ENCODE measurements around the gene PIK3CG.
"Not testable (repeated sequence)": the region's sequence is repeated elsewhere in the genome, so short reads cannot be mapped to it uniquely, and the experiment has no call there.

Gene PIK3CG

GRCh38 chr7:106839511-106839910 lies 25.6 kb upstream of the PIK3CG start:
- Mint-ChIP-seq H3K27ac (no peak overlapping the region), H3K9me3 (no peaks in the 10 kb centered on the region), H3K4me1 (no peaks in the 10 kb centered on the region), H3K27me3 (ENCODE audit: low read depth, poor library complexity) (peaks cover 10% of the 10 kb centered on the region), H3K4me3 (no peak overlapping the region), H3K36me3 (ENCODE audit: low read depth) (no peaks in the 10 kb centered on the region)
- no peak for DNase-seq
- no peak for TF ChIP-seq CTCF (IDR thresholded peaks at IDR 0.05)

- Mint-ChIP-seq H3K9me3 (no peaks in the 10 kb centered on the region), H3K27ac (no peak overlapping the region), H3K27me3 (ENCODE audit: low read depth, poor library complexity) (peaks cover 12% of the 10 kb centered on the region), H3K4me1 (peaks cover 3% of the 10 kb centered on the region), H3K4me3 (no peak overlapping the region), H3K36me3 (ENCODE audit: low read depth) (no peaks in the 10 kb centered on the region)
- no peak for TF ChIP-seq CTCF (IDR thresholded peaks at IDR 0.05)
- no peak for DNase-seq
Observed at GRCh38 chr7:106840342-106840741, 24.7 kb upstream of the PIK3CG start.

GRCh38 chr7:106841896-106842390 lies 23.1 kb upstream of the PIK3CG start:
- peaks cover 17% of the 10 kb centered on the region for H3K27me3 Mint-ChIP-seq (ENCODE audit: low read depth, poor library complexity)
- no peaks in the 10 kb centered on the region for H3K9me3 Mint-ChIP-seq
- peaks cover 3% of the 10 kb centered on the region for H3K4me1 Mint-ChIP-seq
- H3K27ac Mint-ChIP-seq = no peak overlapping the region
- no peaks in the 10 kb centered on the region for H3K36me3 Mint-ChIP-seq (ENCODE audit: low read depth)
- H3K4me3 Mint-ChIP-seq = no peak overlapping the region
- DNase-seq = no peak
- no peak for TF ChIP-seq CTCF (IDR thresholded peaks at IDR 0.05)

- H3K36me3 Mint-ChIP-seq (ENCODE audit: low read depth) = no peaks in the 10 kb centered on the region
- peaks cover 3% of the 10 kb centered on the region for H3K4me1 Mint-ChIP-seq
- H3K27me3 Mint-ChIP-seq (ENCODE audit: low read depth, poor library complexity) = peaks cover 21% of the 10 kb centered on the region
- H3K9me3 Mint-ChIP-seq = no peaks in the 10 kb centered on the region
- DNase-seq = no peak
- no peak for TF ChIP-seq CTCF (IDR thresholded peaks at IDR 0.05)
- no peak overlapping the region for H3K27ac Mint-ChIP-seq
- H3K4me3 Mint-ChIP-seq = no peak overlapping the region
Observed at GRCh38 chr7:106844279-106844997, 20.6 kb upstream of the PIK3CG start.

GRCh38 chr7:106848049-106848448 lies 17.0 kb upstream of the PIK3CG start:
- TF ChIP-seq CTCF (IDR thresholded peaks at IDR 0.05) = no peak
- Mint-ChIP-seq H3K9me3 (no peaks in the 10 kb centered on the region), H3K36me3 (ENCODE audit: low read depth) (no peaks in the 10 kb centered on the region), H3K4me1 (peaks cover 3% of the 10 kb centered on the region), H3K4me3 (no peak overlapping the region), H3K27me3 (ENCODE audit: low read depth, poor library complexity) (peaks cover 22% of the 10 kb centered on the region), H3K27ac (no peak overlapping the region)
- DNase-seq = no peak

- H3K27ac Mint-ChIP-seq = no peak overlapping the region
- H3K36me3 Mint-ChIP-seq (ENCODE audit: low read depth) = no peaks in the 10 kb centered on the region
- TF ChIP-seq CTCF (IDR thresholded peaks at IDR 0.05) = no peak
- peaks cover 18% of the 10 kb centered on the region for H3K27me3 Mint-ChIP-seq (ENCODE audit: low read depth, poor library complexity)
- no peaks in the 10 kb centered on the region for H3K9me3 Mint-ChIP-seq
- DNase-seq = no peak
- no peak overlapping the region for H3K4me3 Mint-ChIP-seq
- peaks cover 3% of the 10 kb centered on the region for H3K4me1 Mint-ChIP-seq
Observed at GRCh38 chr7:106848851-106849442, 16.1 kb upstream of the PIK3CG start.

GRCh38 chr7:106851632-106852031 lies 13.4 kb upstream of the PIK3CG start:
- not testable (repeated sequence) for DNase-seq; H3K36me3 Mint-ChIP-seq (ENCODE audit: low read depth); H3K9me3 Mint-ChIP-seq; H3K27ac Mint-ChIP-seq; H3K4me1 Mint-ChIP-seq; H3K4me3 Mint-ChIP-seq; H3K27me3 Mint-ChIP-seq (ENCODE audit: low read depth, poor library complexity)

Measured in nephron progenitor cell (in vitro differentiated cells).